Amniotic stem cell (primary cell): Measurements from ENCODE around the gene TEKTIP1.

Experiments used
- DNase-seq: peaks from one replicate; lab custom pipeline; 2025; lab: John Stamatoyannopoulos, UW

The TEKTIP1 gene

GRCh38 chr19:3538965-3539755 is at the start of gene TEKTIP1:
TEKTIP1 (plus strand) TSS chr19:3539174; CDS start chr19:3539178, 4 bp downstream.
- no peak for DNase-seq

- no peak for DNase-seq
These were observed 47.4 kb upstream of the TEKTIP1 start for GRCh38 chr19:3491396-3492119.

- no peak for DNase-seq
These were observed 46.7 kb upstream of the TEKTIP1 start for GRCh38 chr19:3492131-3492839.

- DNase-seq = no peak
These were observed 46.1 kb upstream of the TEKTIP1 start for GRCh38 chr19:3492919-3493318.

GRCh38 chr19:3493651-3494050 is 45.3 kb upstream of the TEKTIP1 start:
- DNase-seq = no peak

- no peak for DNase-seq
These were observed 44.9 kb upstream of the TEKTIP1 start for GRCh38 chr19:3494051-3494450.

GRCh38 chr19:3494559-3494958 is 44.4 kb upstream of the TEKTIP1 start:
- DNase-seq = no peak

- DNase-seq = no peak
These were observed 42.3 kb upstream of the TEKTIP1 start for GRCh38 chr19:3496392-3497273.

GRCh38 chr19:3497757-3498520 is 41.0 kb upstream of the TEKTIP1 start:
- DNase-seq = no peak

GRCh38 chr19:3499738-3500428 is 39.1 kb upstream of the TEKTIP1 start:
- no peak for DNase-seq

GRCh38 chr19:3500429-3501101 is 38.4 kb upstream of the TEKTIP1 start, which contains the start of gene DOHH:
DOHH (minus strand) TSS chr19:3500674; CDS start chr19:3496814, 3,860 bp downstream.
- DNase-seq = peak; percentile 81

GRCh38 chr19:3501780-3502179 is 37.2 kb upstream of the TEKTIP1 start:
- DNase-seq = no peak

- DNase-seq = no peak
These were observed 35.9 kb upstream of the TEKTIP1 start for GRCh38 chr19:3503036-3503572.

GRCh38 chr19:3504735-3505134 is 34.2 kb upstream of the TEKTIP1 start:
- DNase-seq = no peak

- DNase-seq = peak; percentile 93
These were observed 33.2 kb upstream of the TEKTIP1 start, which contains the start of gene FZR1 for GRCh38 chr19:3505598-3506383. FZR1 (plus strand) TSS chr19:3506311; CDS start chr19:3522990, 16,679 bp downstream.

- no peak for DNase-seq
These were observed 32.3 kb upstream of the TEKTIP1 start for GRCh38 chr19:3506384-3507340.
